Hepatocyte (in vitro differentiated cells): ENCODE results near the gene SLC46A1. TPM values are rescaled to one million over a fixed set of nuclear protein-coding genes. Genes with fewer than 3 reads are reported as not detected.

Source experiments
- DNase-seq: peaks from one replicate; pipeline ENCODE4 v3.0.0-alpha.2; 2016; ENCODE audit warnings: low spot score
- H2AFZ ChIP-seq: fragments of 200-600 bp; sonication (generic); 2 replicates; pipeline ENCODE4 v1.6.0; 2016; ENCODE audit warnings: antibody characterized with exemption, mild to moderate bottlenecking
- H3K27ac ChIP-seq: fragments of 200-600 bp; sonication (generic); 2 replicates; pipeline ENCODE4 v1.5.1; 2016; ENCODE audit warnings: mild to moderate bottlenecking
- H3K27me3 ChIP-seq: fragments of 200-600 bp; sonication (generic); 2 replicates; pipeline ENCODE4 v1.6.1; 2016
- H3K36me3 ChIP-seq: fragments of 200-600 bp; sonication (generic); replicated peaks from 2 replicates; pipeline ENCODE4 v1.5.1; 2016; ENCODE audit warnings: low read depth; ENCODE audit not compliant: insufficient read depth
- H3K4me1 ChIP-seq: fragments of 200-600 bp; sonication (generic); 2 replicates; pipeline ENCODE4 v1.5.1; 2016; ENCODE audit warnings: mild to moderate bottlenecking, moderate library complexity; ENCODE audit not compliant: insufficient read depth
- H3K4me2 ChIP-seq: fragments of 200-600 bp; sonication (generic); 2 replicates; pipeline ENCODE4 v1.6.0; 2016
- H3K4me3 ChIP-seq: fragments of 200-600 bp; sonication (generic); 2 replicates; pipeline ENCODE4 v1.5.1; 2016; ENCODE audit warnings: mild to moderate bottlenecking
- H3K79me2 ChIP-seq: fragments of 200-600 bp; sonication (generic); 2 replicates; pipeline ENCODE4 v1.6.0; 2017; ENCODE audit warnings: mild to moderate bottlenecking
- H3K9me2 ChIP-seq: fragments of 200-600 bp; sonication (generic); replicated peaks from 2 replicates; pipeline ENCODE4 v1.6.0; 2017; ENCODE audit warnings: mild to moderate bottlenecking; ENCODE audit not compliant: insufficient read depth
- H3K9me3 ChIP-seq: fragments of 200-600 bp; sonication (generic); 2 replicates; pipeline ENCODE4 v1.5.1; 2016; ENCODE audit warnings: low read depth, mild to moderate bottlenecking
- H4K20me1 ChIP-seq: fragments of 200-600 bp; sonication (generic); 2 replicates; pipeline ENCODE4 v1.6.0; 2016; ENCODE audit warnings: mild to moderate bottlenecking; ENCODE audit not compliant: insufficient read depth, poor library complexity, severe bottlenecking
- EZH2 ChIP-seq: fragments of 200-600 bp; sonication (generic); IDR thresholded peaks from 2 replicates; pipeline ENCODE4 v1.6.1; 2016; ENCODE audit warnings: antibody characterized with exemption, mild to moderate bottlenecking, borderline replicate concordance
- EZH2phosphoT487 ChIP-seq: fragments of 200-600 bp; sonication (generic); IDR thresholded peaks from one replicate; pipeline ENCODE4 v1.6.1; 2018; ENCODE audit warnings: antibody characterized with exemption, mild to moderate bottlenecking, low read depth, moderate library complexity; ENCODE audit not compliant: unreplicated experiment, severe bottlenecking
- WGBS: methylation state at CpG from one replicate; pipeline ENCODE4 v1.1.6; 2016; ENCODE audit warnings: low lambda C conversion rate; ENCODE audit errors: missing lambda C conversion rate; 5-methylcytosine and 5-hydroxymethylcytosine counted together
- polyA plus RNA-seq: library from polyadenylated mRNA; unstranded; fragments of >200 nt; fragmentation: Nextera tagmentation; extraction: Ambion mirVana; gene quantifications from 2 replicates; pipeline ENCODE4 v1.2.1, GENCODE V29; 2016
- total RNA-seq: library from RNA; depleted of rRNA; stranded (reverse); fragments of >200 nt; gene quantifications from 2 replicates; pipeline ENCODE4 v1.2.3, GENCODE V29; 2014
- TF ChIP-seq, protein P1 (sequence below): fragments of 200-600 bp; sonication (generic); IDR thresholded peaks from 2 replicates; pipeline ENCODE4 v1.5.1; 2016; ENCODE audit warnings: antibody characterized with exemption, mild to moderate bottlenecking; ENCODE audit not compliant: poor library complexity

The SLC46A1 gene
- 41.9 and 54.5 TPM in 2 replicates for total RNA-seq
- polyA plus RNA-seq: 34.8 and 43.1 TPM in 2 replicates

GRCh38 chr17:28405632-28406472 lies at the start of gene SLC46A1:
Gene SLC46A1 (minus strand): TSS chr17:28406212. CDS start chr17:28406114, 98 bp downstream.
- Histone ChIP-seq H4K20me1 (no peaks in the 10 kb centered on the region), H3K4me1 (peaks cover 28% of the 10 kb centered on the region), H3K27ac (peak within 1 kb of the TSS; percentile 81), H3K36me3 (no peaks in the 10 kb centered on the region), H3K4me3 (peak within 1 kb of the TSS; percentile 94), H3K27me3 (no peaks in the 10 kb centered on the region), H2AFZ (peak within 1 kb of the TSS; percentile 74), H3K9me2 (no peaks in the 10 kb centered on the region), H3K79me2 (peaks cover 13% of the 10 kb centered on the region), H3K9me3 (no peaks in the 10 kb centered on the region), H3K4me2 (peak within 1 kb of the TSS; percentile 98)
- WGBS: 2% methylated on average over 39 of the region's 70 CpGs
- TF ChIP-seq EZH2phosphoT487: no peak
- TF ChIP-seq EZH2: no peak
- TF ChIP-seq, protein P1, sequence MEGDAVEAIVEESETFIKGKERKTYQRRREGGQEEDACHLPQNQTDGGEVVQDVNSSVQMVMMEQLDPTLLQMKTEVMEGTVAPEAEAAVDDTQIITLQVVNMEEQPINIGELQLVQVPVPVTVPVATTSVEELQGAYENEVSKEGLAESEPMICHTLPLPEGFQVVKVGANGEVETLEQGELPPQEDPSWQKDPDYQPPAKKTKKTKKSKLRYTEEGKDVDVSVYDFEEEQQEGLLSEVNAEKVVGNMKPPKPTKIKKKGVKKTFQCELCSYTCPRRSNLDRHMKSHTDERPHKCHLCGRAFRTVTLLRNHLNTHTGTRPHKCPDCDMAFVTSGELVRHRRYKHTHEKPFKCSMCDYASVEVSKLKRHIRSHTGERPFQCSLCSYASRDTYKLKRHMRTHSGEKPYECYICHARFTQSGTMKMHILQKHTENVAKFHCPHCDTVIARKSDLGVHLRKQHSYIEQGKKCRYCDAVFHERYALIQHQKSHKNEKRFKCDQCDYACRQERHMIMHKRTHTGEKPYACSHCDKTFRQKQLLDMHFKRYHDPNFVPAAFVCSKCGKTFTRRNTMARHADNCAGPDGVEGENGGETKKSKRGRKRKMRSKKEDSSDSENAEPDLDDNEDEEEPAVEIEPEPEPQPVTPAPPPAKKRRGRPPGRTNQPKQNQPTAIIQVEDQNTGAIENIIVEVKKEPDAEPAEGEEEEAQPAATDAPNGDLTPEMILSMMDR: no peak
- DNase-seq: peak; percentile 88

DNA sequence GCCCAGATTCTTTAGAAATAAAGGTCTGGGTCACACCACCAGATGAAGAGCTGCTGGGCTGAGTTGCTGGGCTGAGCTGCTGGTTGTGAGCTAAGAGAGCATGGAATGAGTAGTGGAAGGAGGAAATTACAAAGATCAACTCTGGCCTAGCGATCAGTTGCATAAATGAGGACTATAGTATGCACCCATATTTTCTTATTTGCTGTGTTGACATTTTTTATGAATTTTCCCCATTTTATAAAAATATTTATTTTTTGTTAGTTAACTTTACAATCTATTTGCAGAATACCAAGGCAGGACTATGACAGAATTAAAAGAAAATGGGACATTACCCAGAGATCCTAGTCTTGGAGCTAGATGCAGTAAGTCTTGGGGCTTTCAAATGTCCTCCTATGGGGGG lies 43.8 kb upstream of the SLC46A1 start:
- Histone ChIP-seq H3K27ac (no peak overlapping the region), H3K36me3 (no peaks in the 10 kb centered on the region), H3K79me2 (no peaks in the 10 kb centered on the region), H2AFZ (no peak overlapping the region), H3K9me2 (no peaks in the 10 kb centered on the region), H3K27me3 (no peaks in the 10 kb centered on the region), H3K9me3 (no peaks in the 10 kb centered on the region), H3K4me3 (no peak overlapping the region), H4K20me1 (no peaks in the 10 kb centered on the region), H3K4me1 (no peaks in the 10 kb centered on the region), H3K4me2 (no peak overlapping the region)
- 91% methylated on average over 1 of the region's 1 CpG for WGBS
- DNase-seq: no peak
- TF ChIP-seq, protein P1: no peak
- no peak for TF ChIP-seq EZH2
- TF ChIP-seq EZH2phosphoT487: no peak

GRCh38 chr17:28447396-28447760 lies 41.4 kb upstream of the SLC46A1 start:
- Histone ChIP-seq H3K27me3 (no peaks in the 10 kb centered on the region), H3K9me3 (no peaks in the 10 kb centered on the region), H3K4me1 (no peaks in the 10 kb centered on the region), H3K27ac (no peak overlapping the region), H2AFZ (no peak overlapping the region), H3K4me2 (no peak overlapping the region), H3K79me2 (no peaks in the 10 kb centered on the region), H4K20me1 (no peaks in the 10 kb centered on the region), H3K9me2 (no peaks in the 10 kb centered on the region), H3K4me3 (no peak overlapping the region), H3K36me3 (no peaks in the 10 kb centered on the region)
- 73% methylated on average over 5 of the region's 5 CpGs for WGBS
- TF ChIP-seq, protein P1: no peak
- no peak for TF ChIP-seq EZH2
- no peak for TF ChIP-seq EZH2phosphoT487
- DNase-seq: no peak
